Upper lobe of left lung (tissue), 4 donors: ENCODE results near the gene ACACA.

Experiments used
- CTCF ChIP-seq, 6 experiments: fragments of 450-650 bp in 4 of 6; fragments of 200-600 bp in 2 of 6; sonication (generic) in 2 of 6; IDR thresholded peaks; one replicate each; pipeline ENCODE4 v1.5.1; 2016 to 2019; ENCODE audit warnings: antibody characterized with exemption in 6 of 6
- POLR2A ChIP-seq, 4 donors: fragments of 450-650 bp; IDR thresholded peaks; one replicate each; pipeline ENCODE4 v1.5.1; 2016 to 2017; ENCODE audit warnings: antibody characterized with exemption in 4 of 4, mild to moderate bottlenecking in 2 of 4
- POLR2AphosphoS5 ChIP-seq, 2 donors: sonication (generic); formaldehyde crosslinking; IDR thresholded peaks; one replicate each; pipeline ENCODE4 v1.5.1; 2017; ENCODE audit warnings: antibody characterized with exemption in 2 of 2

DNA sequence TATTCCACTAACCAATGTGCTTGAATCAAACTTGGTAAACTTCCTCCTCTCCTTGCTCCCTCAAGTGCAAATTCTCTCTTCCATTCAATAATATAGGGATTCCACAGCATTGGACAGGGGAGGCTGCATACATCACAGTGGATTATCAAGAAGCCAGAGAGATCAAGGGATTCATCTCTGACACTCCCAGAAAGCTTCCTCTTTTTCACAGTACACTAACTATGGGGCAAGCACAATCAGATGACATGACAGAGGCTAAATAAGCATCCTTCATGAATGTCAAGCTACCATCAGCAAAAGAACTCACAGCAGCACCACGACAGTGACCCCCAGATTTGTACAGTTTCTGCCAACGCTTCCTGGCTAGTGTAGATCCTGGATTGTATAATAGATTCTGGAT, 209.3 kb downstream of the ACACA start:
- TF ChIP-seq POLR2AphosphoS5 (IDR thresholded peaks at IDR 0.05) (no peak), CTCF (IDR thresholded peaks at IDR 0.05) (no peak), POLR2A (IDR thresholded peaks at IDR 0.05) (no peak)
